Cerebellar cortex (tissue), 1 donor: Measurements from ENCODE around the gene GPSM1.

Experiments
- DNase-seq: peaks from one replicate; pipeline ENCODE4 v3.0.0-alpha.2; 2015; ENCODE audit warnings: low spot score

GPSM1 gene

DNA sequence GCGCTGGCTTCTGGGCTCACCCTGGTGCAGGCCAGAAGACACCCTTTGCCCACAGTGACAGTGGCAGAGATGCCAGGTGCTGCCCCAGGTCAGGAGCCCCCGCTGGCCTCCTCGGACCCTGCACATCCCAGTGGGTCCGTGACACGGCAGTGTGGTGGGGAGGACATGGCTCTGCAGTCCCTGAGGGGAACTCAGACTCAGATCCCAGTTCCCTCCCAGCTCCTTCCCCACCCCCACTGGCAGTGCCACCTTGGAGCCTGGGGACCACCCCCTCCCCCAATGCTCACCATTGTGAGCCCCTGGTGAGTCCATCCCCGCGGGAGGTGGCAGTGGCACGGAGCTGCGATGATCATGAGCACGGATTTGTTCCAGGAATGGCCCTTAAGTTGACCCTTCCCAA lies 22.9 kb upstream of the GPSM1 start:
- no peak for DNase-seq

- no peak for DNase-seq
Measured at GRCh38 chr9:136304981-136305380, 22.4 kb upstream of the GPSM1 start.

DNA sequence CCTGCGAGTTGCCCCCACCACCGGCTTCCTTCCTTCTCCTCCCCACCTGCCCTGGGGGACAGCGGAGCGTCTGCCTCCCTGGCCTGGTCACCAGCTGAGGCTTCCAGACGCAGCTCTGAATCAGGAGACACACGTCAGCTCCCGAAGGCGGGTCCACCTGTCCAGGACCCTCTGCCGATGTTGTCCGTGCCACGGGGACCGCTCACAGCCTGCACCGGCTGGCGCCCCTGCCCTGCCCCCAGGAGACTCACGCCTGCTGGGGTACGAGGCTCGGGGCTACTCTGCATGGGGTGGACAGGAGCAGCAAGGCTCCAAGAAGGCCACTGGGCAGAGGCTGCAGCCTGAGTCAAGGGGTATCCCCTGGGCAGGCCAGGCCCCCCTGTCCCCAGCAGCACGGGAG lies 21.5 kb upstream of the GPSM1 start:
- DNase-seq = no peak

DNA sequence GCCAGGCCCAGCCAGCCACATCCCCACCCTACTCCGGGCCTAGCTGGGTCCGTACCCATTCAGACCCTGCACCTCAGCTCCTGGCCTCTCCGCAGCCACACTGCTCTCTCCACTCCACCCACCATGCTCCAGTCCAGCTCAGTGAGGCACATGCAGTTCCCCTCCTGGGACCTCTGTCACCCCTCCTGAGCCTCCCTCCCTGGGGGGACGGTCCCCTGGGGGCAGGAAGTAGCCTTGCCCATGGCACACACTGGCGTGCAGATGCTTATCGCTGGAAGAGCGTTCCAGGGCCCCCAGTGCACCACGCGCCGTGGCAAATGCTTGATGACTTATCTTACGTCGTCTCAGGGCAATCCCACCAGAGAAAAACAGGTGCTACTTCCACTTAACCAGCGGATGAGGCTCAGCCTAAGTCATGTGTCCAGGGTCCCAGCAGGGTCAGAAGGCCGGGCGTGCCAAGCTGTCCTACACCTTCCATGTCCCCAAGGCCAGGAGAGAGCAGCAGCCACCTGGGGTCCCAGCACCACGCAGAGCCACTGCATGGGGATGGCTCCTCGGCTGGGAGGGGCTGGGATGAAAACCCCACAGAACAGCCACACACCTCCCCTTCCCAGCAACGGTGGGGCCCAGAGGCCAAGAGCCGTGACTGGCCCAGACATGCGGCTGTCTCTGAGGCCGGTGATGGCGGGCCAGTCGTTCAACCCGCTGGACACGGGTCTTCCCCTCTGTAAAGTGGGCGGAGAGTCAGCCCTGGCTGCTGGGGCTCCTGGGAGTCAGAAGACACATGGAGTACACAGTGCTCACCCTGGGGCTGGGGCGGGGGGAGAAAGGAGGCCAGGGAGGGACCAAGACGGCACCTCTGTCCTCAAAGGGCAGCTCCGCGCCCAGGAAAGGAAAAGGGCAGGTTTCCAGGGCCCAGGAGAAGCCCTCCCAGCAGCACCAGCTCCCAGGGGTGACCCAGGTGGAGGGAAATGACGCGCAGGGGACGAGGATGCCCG lies 20.8 kb upstream of the GPSM1 start:
- no peak for DNase-seq

GRCh38 chr9:136307215-136307750 lies 20.1 kb upstream of the GPSM1 start:
- DNase-seq = no peak

- DNase-seq = no peak
Measured at GRCh38 chr9:136308006-136308701, 19.2 kb upstream of the GPSM1 start.

DNA sequence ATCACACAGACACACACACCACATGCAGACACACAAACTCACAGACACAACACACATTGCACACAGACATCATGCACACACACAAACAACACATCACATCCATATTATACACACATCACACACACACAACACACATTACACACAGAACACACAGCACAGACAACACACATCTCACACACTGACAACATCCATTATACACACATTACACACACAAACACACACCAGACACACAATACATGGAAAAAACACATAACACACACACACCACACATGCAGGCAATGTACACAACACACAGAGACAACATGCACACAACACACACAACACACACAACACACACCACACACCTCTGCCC lies 18.7 kb upstream of the GPSM1 start:
- no peak for DNase-seq

- DNase-seq = no peak
Measured at GRCh38 chr9:136309101-136309801, 18.1 kb upstream of the GPSM1 start.

- no peak for DNase-seq
Measured at GRCh38 chr9:136309806-136310220, 17.5 kb upstream of the GPSM1 start.

GRCh38 chr9:136310273-136311030 lies 16.9 kb upstream of the GPSM1 start:
- DNase-seq = no peak

- DNase-seq = no peak
Measured at GRCh38 chr9:136311051-136312008, 16.0 kb upstream of the GPSM1 start.

DNA sequence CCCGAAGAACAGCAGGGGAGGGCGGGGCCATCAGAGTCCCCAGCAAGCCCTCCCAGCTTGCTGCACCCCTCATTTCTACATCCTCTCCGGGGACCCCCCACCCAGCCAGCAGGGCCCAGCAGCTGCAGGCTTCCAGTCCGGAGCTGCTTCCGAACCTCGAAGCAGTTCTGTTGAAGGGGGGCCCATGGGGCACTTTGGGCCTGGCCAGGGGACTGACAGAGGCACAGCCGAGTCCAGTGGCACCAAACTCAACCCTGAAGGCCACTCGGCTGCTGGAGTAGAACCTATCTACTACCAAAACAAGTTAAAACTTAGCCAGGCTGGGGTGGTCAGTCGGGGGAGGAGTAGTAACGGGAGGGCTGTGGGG lies 15.3 kb upstream of the GPSM1 start:
- no peak for DNase-seq

- peak; percentile 29 for DNase-seq
Measured at GRCh38 chr9:136312436-136312835, 14.9 kb upstream of the GPSM1 start.

- no peak for DNase-seq
Measured at GRCh38 chr9:136313111-136314055, 14.0 kb upstream of the GPSM1 start.

GRCh38 chr9:136314056-136314416 lies 13.3 kb upstream of the GPSM1 start:
- no peak for DNase-seq

DNA sequence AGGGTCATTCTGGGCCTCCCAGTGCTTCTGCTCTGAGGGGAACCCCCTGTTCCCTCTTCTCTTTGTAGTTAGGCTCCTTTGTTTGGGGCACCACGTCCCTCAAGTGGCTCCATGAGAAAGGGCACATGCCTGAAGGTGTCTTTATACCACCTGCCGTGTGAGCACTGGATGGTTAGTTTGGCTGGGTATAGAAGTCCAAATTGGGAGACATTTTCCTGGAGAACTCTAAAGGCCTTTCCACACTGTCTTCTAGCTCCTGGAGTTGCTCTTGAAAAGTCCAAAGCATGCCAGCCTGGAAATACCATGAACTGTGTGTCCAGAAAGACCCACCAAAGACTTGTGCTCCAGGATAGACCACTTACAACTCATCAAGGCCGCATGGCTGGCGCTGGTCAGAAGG lies 12.4 kb upstream of the GPSM1 start:
- no peak for DNase-seq

DNA sequence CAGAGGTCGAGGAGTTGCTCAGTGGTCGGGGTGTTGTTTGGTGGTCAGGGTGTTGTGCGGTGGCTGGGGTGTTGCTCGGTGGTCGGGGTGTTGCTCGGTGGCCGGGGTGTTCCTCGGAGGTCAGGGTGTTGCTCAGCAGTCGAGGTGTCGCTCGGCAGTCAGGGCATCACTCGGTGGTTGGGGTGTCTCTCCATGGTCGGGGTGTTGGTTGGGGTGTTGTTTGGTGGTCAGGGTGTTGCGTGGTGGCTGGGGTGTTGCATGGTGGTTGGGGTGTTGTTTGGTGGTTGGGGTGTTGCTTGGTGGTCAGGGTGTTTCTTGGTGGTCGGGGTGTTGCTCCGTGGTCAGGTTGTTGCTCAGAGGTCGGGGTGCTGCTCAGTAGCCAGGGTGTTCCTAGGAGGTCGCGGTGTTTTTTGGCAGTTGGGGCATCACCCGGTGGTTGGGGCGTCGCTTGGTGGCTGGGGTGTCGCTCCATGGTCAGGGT lies 11.0 kb upstream of the GPSM1 start:
- DNase-seq = no peak

DNA sequence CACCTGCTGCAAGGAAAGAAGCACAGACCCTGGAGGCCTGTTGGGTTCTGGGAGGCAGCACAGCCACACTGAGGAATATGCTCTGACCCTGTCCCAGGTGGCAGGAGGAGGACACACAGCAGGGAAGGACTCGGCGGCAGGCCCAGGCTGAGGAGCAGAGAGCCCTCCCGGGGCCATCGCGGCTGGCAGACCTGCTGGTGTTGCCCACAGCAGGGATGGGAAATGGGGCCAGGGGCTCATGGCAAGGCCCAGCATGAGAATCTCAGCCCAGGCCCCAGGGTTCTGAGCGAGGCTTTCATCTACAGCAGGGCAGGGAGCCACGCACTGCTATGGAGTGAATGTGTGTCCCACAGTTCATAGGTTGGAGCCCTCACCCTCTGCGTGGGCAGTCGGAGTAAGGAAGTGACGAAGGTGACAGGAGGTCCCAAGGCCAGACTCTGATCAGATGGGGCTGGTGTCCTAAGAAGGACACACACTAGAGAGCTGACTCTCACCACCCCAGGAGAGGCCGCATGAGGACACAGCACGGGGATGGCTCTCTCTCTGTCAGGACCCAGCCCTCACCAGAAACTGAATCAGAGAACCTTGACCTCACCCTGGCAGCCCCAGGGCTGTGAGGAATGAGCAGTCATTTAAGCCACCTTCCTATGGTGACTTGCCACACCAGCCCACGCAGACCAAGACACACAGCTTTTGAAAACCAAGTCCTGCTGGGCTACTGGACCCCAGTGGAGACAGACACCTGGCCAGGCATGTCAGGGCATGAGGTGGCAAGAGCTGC lies 10.3 kb upstream of the GPSM1 start:
- DNase-seq = no peak

DNA sequence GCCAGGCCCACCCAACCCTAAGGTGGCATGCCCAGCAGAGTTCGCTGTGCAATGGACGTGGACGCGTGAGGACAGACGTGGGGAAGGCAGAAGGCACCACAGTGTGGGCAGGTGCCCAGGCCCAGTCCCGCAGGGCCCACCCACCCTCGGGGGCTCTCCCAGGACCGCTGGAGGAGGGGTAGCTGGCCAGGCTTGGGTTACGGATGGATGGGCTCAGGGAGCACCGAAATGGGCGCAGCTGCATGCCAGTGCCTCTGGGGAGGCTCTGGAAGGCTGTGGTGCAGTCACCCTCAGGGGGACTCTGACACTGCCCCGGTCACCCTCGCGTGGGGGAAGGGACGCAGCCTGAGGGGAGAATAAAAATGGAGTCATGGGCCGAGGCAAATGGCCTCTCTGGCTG lies 9.6 kb upstream of the GPSM1 start:
- DNase-seq = no peak
